K562 (cell line): ENCODE results near the gene HOXC12. TPM values are rescaled to one million over a fixed set of nuclear protein-coding genes. Genes with fewer than 3 reads are reported as not detected.

Experiments used
- BACH1 ChIP-seq: fragments of 200-800 bp; sonication (Bioruptor generic); IDR thresholded peaks from 2 replicates; pipeline ENCODE4 v1.6.1; 2016; ENCODE audit warnings: missing genetic modification characterization, missing compliant biosample characterization
- BMI1 ChIP-seq: fragments of 150-350 bp; IDR thresholded peaks from 2 replicates; pipeline ENCODE4 v1.6.1; 2014; ENCODE audit warnings: low read length
- CBX2 ChIP-seq: fragments of 200-600 bp; sonication (generic); IDR thresholded peaks from one replicate; pipeline ENCODE4 v1.6.1; 2012; ENCODE audit warnings: mild to moderate bottlenecking, low read length, inconsistent platforms; ENCODE audit not compliant: insufficient read depth, poor library complexity, severe bottlenecking
- ETS2 ChIP-seq: IDR thresholded peaks from 2 replicates; pipeline ENCODE4 v1.6.1; 2016; ENCODE audit warnings: borderline replicate concordance, missing genetic modification characterization, mild to moderate bottlenecking, moderate library complexity, missing compliant biosample characterization; ENCODE audit not compliant: poor library complexity, severe bottlenecking
- EZH2 ChIP-seq: IDR thresholded peaks from 2 replicates; pipeline ENCODE4 v1.6.1; 2012; ENCODE audit warnings: low read depth, mild to moderate bottlenecking, inconsistent platforms, low read length, borderline replicate concordance
- HCFC1 ChIP-seq: IDR thresholded peaks from 2 replicates; pipeline ENCODE4 v1.6.1; 2012; ENCODE audit warnings: low read depth, low read length, improper control_type of control experiment
- HES1 ChIP-seq: fragments of 450-650 bp; IDR thresholded peaks from 2 replicates; pipeline ENCODE4 v1.6.1; 2016; ENCODE audit warnings: low read depth, mild to moderate bottlenecking, moderate library complexity
- KDM2B ChIP-seq: fragments of 250-450 bp; sonication (Bioruptor Pico); IDR thresholded peaks from 2 replicates; pipeline ENCODE4 v1.8.0; 2021; ENCODE audit warnings: mild to moderate bottlenecking, moderate library complexity
- PHF21A ChIP-seq: fragments of 450-650 bp; IDR thresholded peaks from 2 replicates; pipeline ENCODE4 v1.6.1; 2017; ENCODE audit warnings: low read depth, borderline replicate concordance
- RCOR1 ChIP-seq, 2 experiments: IDR thresholded peaks; 2 replicates each; pipeline ENCODE4 v1.6.1; 2012; ENCODE audit warnings: low read depth in 2 of 2, low read length in 2 of 2, borderline replicate concordance in 1 of 2, improper control_type of control experiment in 1 of 2
- SETDB1 ChIP-seq: IDR thresholded peaks from one replicate; pipeline ENCODE4 v1.6.1; 2012; ENCODE audit warnings: low read length, control low read depth, inconsistent platforms
- ZNF384 ChIP-seq: IDR thresholded peaks from 2 replicates; pipeline ENCODE4 v1.6.1; 2012; ENCODE audit warnings: low read depth, low read length, improper control_type of control experiment
- ZNF431 ChIP-seq: sonication (generic); formaldehyde crosslinking; IDR thresholded peaks from 2 replicates; pipeline ENCODE4 v1.8.0; 2022; ENCODE audit warnings: mild to moderate bottlenecking, missing genetic modification reagents
- ZNF511 ChIP-seq: sonication (generic); formaldehyde crosslinking; IDR thresholded peaks from 2 replicates; pipeline ENCODE4 v1.8.0; 2022; ENCODE audit warnings: mild to moderate bottlenecking, missing genetic modification reagents
- ZNF695 ChIP-seq: fragments of 450-650 bp; formaldehyde crosslinking; IDR thresholded peaks from 2 replicates; pipeline ENCODE4 v1.4.0; 2020; ENCODE audit warnings: mild to moderate bottlenecking, moderate library complexity
- polyA plus RNA-seq, 8 experiments: library from polyadenylated mRNA; depleted of rRNA in 4 of 8; stranded (reverse) in 5 of 8; unstranded in 3 of 8; fragments of >200 nt; fragmentation: Nextera tagmentation in 2 of 8; fragmentation: Illumina TruSeq in 1 of 8; extraction: Ambion mirVana in 2 of 8; extraction: Trizol in 1 of 8; gene quantifications; 2 replicates each; pipeline versions ENCODE4 v1.2.1 to v1.2.3, GENCODE V29; 2011 to 2014; ENCODE audit warnings: inconsistent platforms in 1 of 8, missing spikeins in 1 of 8
- total RNA-seq, 7 experiments: library from RNA; depleted of rRNA in 6 of 7; stranded (reverse); fragments of >200 nt in 6 of 7; fragmentation: Illumina TruSeq in 2 of 7; extraction: Trizol in 2 of 7; gene quantifications; 2 replicates each; pipeline versions ENCODE4 v1.2.1 to v1.2.3, GENCODE V29; 2011 to 2021; ENCODE audit warnings: low replicate concordance in 1 of 7
- TF ChIP-seq, protein P1 (sequence below): sonication (generic); formaldehyde crosslinking; IDR thresholded peaks from 2 replicates; pipeline ENCODE4 v1.8.1; 2023; ENCODE audit warnings: missing genetic modification reagents, mild to moderate bottlenecking, borderline replicate concordance
- TF ChIP-seq, protein P2 (sequence below): fragments of 450-650 bp; IDR thresholded peaks from 2 replicates; pipeline ENCODE4 v1.6.1; 2017; ENCODE audit warnings: antibody characterized with exemption, mild to moderate bottlenecking

The HOXC12 gene
- total and polyA plus RNA-seq, 9 of the 15 experiments (the other 6 are each of a cell fraction or from before 2014, with no cell fraction given), result 0.04 to 0.36 (median 0.11) TPM; not detected in 1

- TF ChIP-seq, protein P1, sequence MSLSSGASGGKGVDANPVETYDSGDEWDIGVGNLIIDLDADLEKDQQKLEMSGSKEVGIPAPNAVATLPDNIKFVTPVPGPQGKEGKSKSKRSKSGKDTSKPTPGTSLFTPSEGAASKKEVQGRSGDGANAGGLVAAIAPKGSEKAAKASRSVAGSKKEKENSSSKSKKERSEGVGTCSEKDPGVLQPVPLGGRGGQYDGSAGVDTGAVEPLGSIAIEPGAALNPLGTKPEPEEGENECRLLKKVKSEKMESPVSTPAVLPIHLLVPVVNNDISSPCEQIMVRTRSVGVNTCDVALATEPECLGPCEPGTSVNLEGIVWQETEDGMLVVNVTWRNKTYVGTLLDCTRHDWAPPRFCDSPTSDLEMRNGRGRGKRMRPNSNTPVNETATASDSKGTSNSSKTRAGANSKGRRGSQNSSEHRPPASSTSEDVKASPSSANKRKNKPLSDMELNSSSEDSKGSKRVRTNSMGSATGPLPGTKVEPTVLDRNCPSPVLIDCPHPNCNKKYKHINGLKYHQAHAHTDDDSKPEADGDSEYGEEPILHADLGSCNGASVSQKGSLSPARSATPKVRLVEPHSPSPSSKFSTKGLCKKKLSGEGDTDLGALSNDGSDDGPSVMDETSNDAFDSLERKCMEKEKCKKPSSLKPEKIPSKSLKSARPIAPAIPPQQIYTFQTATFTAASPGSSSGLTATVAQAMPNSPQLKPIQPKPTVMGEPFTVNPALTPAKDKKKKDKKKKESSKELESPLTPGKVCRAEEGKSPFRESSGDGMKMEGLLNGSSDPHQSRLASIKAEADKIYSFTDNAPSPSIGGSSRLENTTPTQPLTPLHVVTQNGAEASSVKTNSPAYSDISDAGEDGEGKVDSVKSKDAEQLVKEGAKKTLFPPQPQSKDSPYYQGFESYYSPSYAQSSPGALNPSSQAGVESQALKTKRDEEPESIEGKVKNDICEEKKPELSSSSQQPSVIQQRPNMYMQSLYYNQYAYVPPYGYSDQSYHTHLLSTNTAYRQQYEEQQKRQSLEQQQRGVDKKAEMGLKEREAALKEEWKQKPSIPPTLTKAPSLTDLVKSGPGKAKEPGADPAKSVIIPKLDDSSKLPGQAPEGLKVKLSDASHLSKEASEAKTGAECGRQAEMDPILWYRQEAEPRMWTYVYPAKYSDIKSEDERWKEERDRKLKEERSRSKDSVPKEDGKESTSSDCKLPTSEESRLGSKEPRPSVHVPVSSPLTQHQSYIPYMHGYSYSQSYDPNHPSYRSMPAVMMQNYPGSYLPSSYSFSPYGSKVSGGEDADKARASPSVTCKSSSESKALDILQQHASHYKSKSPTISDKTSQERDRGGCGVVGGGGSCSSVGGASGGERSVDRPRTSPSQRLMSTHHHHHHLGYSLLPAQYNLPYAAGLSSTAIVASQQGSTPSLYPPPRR (CRISPR knock-in tag), result no peak
- peak; percentile 63; the same call in 1 of the 2 replicates for TF ChIP-seq ZNF384
- no peak for TF ChIP-seq ETS2
- no peak for TF ChIP-seq ZNF695 (CRISPR knock-in tag)
- no peak for TF ChIP-seq BMI1
- no peak for TF ChIP-seq ZNF431 (CRISPR knock-in tag)
- no peak for TF ChIP-seq EZH2
- no peak for TF ChIP-seq HES1
- TF ChIP-seq RCOR1 (IDR thresholded peaks at IDR 0.05; ENCODE audit: borderline replicate concordance in 1 of 2, low read depth in 2 of 2, low read length in 2 of 2), result peak in 1 of 2 experiments; percentile 65; a peak in 1 of 4 replicates
- 0 out of 2 replicates have a peak, but pooled peaks have one; percentile 50 for TF ChIP-seq KDM2B (CRISPR knock-in tag)
- no peak for TF ChIP-seq CBX2
- TF ChIP-seq HCFC1, result 0 out of 2 replicates have a peak, but pooled peaks have one; percentile 27
- no peak for TF ChIP-seq BACH1 (tag)
- TF ChIP-seq ZNF511 (CRISPR knock-in tag), result 0 out of 2 replicates have a peak, but pooled peaks have one; percentile 59
- TF ChIP-seq, protein P2, sequence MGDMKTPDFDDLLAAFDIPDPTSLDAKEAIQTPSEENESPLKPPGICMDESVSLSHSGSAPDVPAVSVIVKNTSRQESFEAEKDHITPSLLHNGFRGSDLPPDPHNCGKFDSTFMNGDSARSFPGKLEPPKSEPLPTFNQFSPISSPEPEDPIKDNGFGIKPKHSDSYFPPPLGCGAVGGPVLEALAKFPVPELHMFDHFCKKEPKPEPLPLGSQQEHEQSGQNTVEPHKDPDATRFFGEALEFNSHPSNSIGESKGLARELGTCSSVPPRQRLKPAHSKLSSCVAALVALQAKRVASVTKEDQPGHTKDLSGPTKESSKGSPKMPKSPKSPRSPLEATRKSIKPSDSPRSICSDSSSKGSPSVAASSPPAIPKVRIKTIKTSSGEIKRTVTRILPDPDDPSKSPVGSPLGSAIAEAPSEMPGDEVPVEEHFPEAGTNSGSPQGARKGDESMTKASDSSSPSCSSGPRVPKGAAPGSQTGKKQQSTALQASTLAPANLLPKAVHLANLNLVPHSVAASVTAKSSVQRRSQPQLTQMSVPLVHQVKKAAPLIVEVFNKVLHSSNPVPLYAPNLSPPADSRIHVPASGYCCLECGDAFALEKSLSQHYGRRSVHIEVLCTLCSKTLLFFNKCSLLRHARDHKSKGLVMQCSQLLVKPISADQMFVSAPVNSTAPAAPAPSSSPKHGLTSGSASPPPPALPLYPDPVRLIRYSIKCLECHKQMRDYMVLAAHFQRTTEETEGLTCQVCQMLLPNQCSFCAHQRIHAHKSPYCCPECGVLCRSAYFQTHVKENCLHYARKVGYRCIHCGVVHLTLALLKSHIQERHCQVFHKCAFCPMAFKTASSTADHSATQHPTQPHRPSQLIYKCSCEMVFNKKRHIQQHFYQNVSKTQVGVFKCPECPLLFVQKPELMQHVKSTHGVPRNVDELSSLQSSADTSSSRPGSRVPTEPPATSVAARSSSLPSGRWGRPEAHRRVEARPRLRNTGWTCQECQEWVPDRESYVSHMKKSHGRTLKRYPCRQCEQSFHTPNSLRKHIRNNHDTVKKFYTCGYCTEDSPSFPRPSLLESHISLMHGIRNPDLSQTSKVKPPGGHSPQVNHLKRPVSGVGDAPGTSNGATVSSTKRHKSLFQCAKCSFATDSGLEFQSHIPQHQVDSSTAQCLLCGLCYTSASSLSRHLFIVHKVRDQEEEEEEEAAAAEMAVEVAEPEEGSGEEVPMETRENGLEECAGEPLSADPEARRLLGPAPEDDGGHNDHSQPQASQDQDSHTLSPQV, result peak; percentile 23; the same call in 1 of the 2 replicates
- no peak for TF ChIP-seq SETDB1
- TF ChIP-seq PHF21A, result no peak
Measured at GRCh38 chr12:54005853-54006558, 51.3 kb downstream of the HOXC12 start (continued).
